ENCODE data around the gene MTF1. TPM values are rescaled to one million over a fixed set of nuclear protein-coding genes. Genes with fewer than 3 reads are reported as not detected.
A peak's percentile ranks its signal among the peaks of the same experiment; 100 is the strongest.
"Not testable (repeated sequence)": the region's sequence is repeated elsewhere in the genome, so short reads cannot be mapped to it uniquely, and the experiment has no call there.

Gene MTF1
- total RNA-seq = 1.3 and 2.0 TPM in 2 replicates

DNA sequence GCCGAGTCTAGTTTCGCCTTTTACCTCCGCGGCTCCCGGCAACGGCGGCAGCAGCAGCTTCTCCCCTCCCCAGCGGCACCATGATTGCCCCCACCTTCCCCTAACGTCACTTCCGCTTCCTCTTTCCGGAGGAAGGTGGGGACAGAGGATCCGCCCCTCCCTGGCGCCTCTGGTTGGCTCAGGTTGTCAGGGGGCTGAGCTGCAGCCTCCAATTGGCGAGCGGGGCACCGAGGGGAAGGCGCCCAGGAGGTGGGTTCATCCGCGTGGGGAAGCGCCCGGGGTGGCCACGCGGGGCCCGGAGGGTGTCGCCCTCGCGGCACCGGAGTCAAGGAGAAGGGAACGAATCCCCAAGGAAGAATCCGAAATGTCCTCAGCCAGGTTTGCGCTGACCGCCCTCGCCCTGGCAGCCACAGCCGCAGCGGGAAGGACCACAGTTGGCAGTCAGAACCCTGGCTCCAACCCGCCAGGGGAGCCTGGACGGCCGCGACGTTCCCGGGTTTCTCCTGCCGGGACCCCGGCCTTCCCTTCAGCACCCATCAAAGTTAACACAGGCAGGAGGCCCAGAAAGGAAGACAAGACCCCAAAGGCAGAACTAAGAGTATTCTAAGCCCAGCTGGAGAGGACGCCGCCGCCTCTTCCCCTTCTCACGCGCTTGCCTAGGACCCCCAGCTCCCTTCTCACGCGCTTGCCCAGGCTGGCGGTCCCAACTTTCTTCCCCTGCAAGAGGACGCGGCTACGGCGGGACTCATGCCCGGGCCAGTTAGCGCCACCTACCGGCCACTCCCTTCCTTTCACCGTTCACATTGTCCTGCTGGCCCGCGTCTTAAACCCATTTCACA lies at the start of gene MTF1:
Gene MTF1 (minus strand): TSS at position 86 of the 839 bp plus-strand sequence. CDS start 1,934 bp downstream, outside the sequence.
- DNase-seq (ENCODE audit: low read depth in 2 of 2) = peak; percentile 98

DNA sequence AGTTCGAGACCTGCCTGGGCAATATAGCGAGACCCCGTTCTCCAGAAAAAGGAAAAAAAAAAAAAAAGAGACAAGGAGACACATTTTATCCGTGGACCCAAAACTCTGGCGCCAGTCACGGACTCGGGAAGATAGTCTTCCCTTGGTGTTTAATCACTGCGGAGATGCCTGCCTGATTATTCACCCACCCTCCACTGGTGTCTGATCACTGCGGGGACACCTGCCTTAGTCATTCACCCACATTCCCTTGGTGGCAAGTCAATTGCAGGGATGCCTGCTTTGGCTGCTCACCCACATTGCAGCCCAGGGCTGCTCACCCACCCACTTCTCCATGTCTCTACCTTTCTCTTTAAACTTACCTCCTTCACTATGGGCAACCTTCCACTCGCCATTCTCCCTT lies 49.1 kb upstream of the MTF1 start:
- not testable (repeated sequence) for DNase-seq (ENCODE audit: low read depth in 2 of 2)

DNA sequence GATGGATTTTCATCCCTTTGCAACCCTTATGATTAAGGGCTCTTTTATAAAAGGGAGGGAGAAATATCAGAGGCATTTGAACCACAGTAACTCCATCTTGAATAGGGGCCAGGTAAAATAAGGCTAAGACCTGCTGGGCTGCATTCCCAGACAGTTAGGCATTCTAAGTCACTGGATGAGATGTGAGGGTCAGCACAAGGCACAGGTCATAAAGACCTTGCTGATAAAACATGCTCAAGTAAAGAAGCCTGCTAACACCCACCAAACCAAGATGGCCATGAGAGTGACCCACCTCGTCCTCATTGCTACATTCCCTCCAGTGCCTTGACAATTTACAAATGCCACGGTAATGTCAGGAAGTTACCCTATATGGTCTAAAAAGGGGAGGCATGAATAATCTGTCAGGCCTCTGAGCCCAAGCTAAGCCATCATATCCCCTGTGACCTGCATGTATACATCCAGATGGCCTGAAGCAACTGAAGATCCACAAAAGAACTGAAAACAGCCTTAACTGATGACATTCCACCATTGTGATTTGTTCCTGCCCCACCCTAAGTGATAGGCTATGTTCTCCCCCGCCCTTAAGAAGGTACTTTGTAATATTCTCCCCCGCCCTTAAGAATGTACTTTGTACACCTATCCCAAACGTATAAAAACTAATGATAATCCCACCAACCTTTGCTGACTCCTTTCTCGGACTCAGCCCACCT lies 48.2 kb upstream of the MTF1 start:
- not testable (repeated sequence) for DNase-seq (ENCODE audit: low read depth in 2 of 2)

DNA sequence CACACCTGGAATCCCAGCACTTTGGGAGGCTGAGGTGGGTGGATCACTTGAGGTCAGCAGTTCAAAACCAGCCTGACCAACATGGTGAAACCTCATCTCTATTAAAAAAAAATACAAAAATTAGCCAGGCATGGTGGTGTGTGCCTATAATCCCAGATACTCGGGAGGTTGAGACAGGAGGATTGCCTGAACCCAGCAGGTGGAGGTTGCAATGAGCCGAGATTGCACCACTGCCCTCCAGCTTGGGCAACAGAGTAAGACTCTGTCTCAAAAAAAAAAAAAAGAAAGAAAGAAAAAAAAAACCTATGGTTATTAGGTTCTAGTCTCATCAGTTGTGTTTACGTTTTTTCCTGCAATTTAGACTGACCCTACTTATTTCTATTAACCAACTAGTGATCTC lies 47.2 kb upstream of the MTF1 start:
- not testable (repeated sequence) for DNase-seq (ENCODE audit: low read depth in 2 of 2)

DNA sequence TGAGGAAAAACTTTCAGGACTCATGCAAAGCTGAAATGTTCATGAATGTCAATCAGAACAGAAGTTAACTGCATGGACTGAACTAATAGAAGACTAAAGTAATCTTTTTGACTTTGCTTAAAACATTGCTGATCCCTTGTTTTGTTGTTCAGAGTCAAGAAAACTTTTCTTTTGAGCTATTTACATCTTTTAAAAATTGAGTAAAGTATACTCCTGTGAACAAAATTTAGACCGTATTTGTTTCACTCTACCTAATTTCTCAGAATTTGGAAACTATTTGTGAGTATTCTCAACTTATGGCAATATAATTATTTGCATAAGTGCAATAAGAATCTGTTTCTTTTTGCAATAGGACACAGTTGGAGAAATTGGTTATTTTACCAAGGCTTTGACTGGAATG lies 46.3 kb upstream of the MTF1 start:
- no peak for DNase-seq (ENCODE audit: low read depth in 2 of 2)

DNA sequence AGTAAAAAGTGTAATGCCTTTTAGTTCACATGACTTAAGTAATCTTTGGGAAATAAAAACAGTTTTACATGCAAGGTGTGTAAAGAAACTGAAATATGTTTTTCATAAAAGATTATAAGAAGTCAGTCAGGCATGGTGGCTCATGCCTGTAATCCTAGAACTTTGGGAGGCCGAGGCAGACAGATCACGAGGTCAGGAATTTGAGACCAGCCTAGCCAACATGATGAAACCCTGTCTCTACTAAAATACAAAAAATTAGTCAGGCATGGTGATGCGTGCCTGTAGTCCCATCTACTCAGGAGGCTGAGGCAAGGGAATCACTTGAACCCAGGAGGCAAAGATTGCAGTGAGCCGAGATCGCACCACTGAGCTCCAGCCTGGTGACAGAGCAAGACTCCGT lies 44.5 kb upstream of the MTF1 start:
- DNase-seq (ENCODE audit: low read depth in 2 of 2) = not testable (repeated sequence)

DNA sequence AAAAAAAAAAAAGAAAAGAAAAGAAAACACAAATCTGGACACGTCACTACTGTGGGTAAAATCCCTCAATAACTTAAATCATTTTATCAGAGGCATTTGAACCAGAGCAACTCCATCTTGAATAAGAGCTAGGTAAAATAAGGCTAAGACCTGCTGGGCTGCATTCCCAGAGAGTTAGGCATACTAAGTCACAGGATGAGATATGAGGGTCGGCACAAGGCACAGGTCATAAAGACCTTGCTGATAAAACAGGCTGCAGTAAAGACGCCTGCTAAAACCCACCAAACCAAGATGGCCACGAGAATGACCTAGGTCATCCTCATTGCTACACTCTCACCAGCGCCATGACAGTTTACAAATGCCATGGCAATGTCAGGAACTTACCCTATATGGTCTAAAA lies 43.6 kb upstream of the MTF1 start:
- DNase-seq (ENCODE audit: low read depth in 2 of 2) = no peak

DNA sequence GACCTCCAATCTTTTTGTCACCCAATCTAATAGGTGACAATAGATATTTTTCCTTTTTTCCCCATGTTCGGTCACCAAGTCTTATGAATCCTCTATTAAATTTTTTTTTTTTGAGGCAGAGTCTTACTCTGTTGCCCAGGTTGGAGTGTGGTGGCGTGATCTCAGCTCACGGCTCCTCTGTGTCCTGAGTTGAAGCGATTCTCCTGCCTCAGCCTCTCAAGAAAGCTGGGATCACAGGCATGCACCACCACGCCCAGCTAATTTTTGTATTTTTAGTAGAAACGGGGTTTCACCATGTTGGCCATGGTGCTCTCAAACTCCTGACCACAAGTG lies 42.5 kb upstream of the MTF1 start:
- no peak for DNase-seq (ENCODE audit: low read depth in 2 of 2)

DNA sequence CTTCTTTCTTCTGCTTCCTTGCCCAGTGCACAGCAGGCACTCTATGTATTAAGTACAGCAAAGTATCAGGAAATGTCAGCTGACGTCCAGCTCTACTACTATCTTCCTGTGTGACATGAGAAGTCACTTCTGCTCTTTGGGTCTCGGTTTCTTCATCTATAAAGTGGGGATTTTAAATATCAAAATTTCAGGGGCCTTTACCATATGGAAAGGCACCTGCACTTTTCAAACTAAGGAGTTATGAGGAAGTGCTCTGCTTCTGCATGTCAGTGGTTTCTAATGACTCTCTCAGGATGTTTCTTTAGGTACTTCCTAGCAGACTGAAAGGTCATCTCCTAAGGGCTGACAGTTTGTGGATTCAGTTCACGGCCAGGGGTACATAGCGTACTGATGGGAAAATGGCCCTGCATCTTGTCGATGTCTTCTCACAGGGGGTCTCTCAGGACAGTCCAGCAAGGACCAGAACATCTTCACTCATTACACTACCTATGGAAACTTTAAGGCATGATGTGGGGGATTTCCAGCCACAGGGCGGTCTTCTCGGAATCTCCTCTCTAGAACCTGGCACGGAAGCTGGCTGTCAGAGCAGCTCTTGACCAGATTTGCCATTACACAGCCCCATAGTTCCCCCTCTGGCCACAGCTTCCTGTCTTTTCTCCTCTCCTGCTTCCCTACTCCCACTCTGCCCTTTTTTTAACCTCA lies 42.0 kb upstream of the MTF1 start:
- no peak for DNase-seq (ENCODE audit: low read depth in 2 of 2)

DNA sequence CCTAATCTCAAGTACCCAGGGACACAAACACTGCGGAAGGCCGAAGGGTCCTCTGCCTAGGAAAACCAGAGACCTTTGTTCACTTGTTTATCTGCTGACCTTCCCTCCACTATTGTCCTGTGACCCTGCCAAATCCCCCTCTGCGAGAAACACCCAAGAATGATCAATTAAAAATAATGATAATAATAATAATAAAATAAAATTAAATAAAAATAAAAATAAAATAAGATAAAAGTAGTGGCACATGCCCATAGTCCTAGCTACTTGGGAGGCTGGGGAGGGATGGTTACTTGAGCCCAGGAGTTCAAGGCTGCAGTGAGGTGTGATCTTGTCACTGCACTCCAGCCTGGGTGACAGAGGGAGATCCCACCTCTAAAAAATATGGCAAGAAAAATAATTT lies 38.2 kb upstream of the MTF1 start:
- DNase-seq (ENCODE audit: low read depth in 2 of 2) = not testable (repeated sequence)

DNA sequence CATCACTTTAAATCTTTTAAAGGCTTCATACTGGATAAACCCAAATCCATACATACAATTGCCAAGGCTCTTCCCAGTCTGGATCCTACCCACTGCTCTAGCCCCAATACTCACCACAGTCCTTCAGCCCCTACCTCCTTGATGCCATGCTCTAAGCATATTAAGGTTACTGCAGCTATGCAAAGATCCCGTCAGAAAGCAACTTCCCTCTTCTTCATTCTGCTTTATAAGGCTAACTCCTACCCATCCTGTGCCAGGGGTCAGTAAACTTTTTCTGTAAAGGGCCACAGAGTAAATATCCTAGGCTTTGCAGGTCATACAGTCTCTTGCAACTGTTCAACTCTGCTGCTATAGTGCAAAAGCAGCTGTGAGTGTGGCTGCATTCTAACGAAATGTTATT lies 34.3 kb upstream of the MTF1 start:
- no peak for DNase-seq (ENCODE audit: low read depth in 2 of 2)

DNA sequence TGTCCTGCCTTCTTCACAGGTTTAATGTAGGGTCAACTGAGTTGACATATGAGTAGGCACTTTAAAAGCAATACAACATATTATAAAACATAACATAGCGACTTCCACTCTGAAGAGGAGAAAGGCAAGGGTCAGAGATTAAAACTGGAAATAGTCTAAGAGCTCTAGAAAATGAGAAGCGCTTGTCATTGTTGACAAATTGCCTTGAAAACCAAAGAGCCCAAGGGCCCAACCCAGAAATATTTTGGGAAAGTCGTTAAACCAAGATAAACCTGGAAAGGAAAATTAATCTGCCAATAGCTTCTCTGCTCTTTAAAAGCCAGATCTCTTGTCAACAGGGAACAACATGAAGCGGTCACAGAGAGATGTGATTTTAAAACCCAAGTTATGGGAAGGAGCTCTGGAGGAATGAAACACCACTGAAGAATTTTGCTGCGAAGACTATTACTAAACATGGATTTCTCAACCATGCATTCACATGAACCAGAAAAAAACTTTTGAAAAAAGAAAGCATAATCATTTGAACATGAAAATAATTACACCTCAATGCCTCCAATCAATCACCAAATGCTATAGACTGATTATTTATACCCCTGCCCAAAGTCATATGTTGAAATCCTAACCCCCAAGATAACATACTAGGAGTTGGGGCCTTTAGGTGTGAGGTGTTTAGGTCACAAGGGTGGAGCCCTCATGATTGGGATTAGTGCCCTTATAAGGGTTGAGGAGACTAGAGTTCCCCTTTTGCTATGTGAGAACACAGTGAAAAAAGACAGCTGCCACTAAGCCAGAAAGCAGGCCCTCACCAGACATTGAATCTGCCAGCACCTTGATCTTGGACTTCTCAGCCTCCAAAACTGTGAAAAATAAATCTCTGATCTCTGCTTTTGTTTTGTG lies 33.0 kb upstream of the MTF1 start:
- DNase-seq (ENCODE audit: low read depth in 2 of 2) = no peak

DNA sequence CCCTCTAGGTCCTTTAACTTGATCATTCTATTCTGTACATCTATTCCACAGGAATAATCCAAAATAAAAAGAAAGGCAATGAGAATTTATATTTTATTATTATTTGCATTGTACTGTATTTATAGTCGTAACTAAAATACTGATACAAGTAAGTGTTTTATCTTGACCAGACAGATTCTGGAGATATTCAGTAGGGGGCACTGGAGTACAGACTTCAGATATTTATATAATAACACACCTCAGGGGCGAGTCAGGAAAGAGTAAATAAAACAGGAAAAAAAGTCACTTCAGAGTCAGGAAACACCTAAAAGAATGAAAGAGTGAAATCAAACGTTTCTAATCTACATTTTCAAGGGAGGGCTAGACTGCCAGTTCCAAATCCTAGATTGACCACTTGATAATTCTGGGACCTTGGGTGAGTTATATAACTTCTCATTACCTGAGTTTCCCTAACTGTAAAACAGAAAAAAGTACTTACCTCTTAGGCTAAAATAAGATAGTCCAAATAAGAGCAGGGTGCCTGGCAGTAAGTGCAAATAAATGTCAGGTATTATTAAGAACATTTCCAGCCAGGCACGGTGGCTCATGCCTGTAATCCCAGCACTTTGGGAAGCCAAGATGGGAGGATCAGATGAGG lies 31.1 kb upstream of the MTF1 start:
- peak; percentile 63 to 74 for DNase-seq (ENCODE audit: low read depth in 2 of 2)

DNA sequence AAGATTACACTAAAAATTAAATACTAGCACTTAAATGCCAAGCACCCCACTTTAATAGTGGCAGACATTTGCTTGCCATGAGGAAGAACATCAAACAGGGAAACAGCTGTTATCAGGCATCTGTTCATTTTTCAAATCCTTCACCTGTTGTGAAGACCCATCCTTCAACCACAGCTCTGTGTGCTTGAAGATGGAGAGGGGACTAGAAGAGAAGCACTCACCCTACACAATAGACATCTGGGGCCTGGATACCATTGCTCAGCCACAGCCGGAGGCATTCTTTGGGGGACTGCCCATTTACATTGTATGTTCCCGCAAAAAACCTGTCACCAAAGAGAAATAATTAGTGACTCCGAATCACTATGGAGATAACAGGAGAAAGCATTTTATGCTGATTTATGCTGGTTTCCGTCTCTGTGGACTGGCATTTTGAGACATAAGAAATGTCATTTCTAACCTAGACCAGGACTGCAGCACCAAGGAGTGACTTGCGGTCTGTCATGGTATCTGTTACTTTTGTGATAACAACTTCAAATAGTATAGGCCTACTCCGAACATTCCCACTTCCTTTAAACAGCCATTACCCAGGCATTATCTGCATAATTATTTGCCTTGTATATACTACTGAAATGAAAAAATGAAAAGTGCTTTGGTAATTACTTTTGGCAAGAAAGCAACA lies 28.8 kb upstream of the MTF1 start:
- no peak for DNase-seq (ENCODE audit: low read depth in 2 of 2)

DNA sequence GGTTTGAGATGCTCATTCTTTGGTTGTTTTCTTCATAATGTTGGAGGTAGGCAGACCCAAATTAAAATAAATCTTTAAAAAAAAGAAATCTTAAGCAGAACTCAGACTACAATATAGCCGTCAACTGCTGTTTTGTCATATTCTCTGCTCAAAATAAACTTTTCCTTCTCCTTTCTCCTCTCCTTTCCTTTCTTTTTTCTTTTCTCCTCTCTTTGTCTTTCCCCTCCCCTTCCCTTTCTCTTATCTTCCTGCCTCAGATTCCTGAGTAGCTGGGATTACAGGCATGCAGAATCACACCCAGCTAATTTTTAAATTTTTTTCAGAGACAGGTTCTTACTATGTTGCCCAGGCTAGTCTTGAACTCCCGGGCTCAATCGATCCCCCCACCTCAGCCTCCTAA lies 24.8 kb upstream of the MTF1 start:
- no peak for DNase-seq (ENCODE audit: low read depth in 2 of 2)

DNA sequence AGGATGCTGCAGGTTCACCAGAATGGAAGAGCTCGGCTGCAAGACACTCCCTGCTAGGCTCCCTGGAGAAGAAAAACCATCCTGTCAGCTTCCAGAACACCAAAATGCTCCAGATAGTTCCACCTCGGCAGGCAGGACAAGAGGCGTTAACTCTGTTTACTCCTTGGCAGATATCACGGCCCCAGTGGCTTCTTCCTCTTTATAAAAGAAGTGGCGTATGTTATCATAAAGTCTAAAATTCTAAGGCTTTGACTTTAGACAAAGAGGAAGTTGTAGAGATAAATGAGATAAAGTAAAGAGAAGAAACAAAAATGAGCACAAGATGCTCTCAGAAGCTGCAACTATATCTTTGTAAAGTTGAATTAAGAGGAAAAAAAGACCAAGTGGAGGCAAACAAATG lies 24.3 kb upstream of the MTF1 start:
- DNase-seq (ENCODE audit: low read depth in 2 of 2) = no peak

DNA sequence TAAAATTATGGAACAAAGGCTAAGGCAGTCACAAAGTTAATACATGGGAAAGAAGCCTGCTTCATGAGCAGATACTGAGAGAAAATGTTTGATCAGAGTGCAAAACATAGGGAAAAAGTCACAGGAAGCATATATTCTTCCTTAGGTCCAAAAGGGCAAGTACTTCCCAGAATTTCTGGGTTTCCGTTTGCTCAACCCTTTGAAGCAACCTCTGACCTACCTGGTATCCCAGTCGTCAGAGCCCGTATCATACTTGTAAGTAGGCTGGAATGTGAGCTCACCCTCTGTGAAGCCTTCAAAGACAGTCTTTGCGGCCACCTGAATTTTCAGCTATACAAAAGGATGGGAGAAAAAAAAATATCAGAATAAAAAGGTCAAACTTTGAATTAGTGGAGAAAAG lies 20.5 kb upstream of the MTF1 start:
- no peak for DNase-seq (ENCODE audit: low read depth in 2 of 2)

DNA sequence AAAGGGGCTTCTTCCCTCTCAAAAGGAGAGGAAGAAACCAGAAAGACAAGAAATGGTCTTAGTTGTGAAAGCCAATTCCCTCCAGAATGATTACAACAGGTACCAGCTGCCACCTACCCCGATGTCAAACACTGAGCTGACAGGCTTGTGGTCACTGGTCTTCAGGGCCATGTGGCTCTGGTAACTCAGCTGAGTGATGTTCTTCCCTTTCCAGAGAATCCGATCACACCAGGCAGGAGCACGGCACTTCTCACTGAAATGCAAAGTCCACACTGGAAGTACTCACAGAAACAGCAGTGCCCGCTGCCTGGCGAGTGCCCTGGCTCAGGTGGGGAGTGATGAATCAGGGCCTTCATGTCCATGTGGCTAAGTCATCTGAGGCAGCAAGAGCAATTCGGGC lies 18.7 kb upstream of the MTF1 start:
- no peak for DNase-seq (ENCODE audit: low read depth in 2 of 2)

DNA sequence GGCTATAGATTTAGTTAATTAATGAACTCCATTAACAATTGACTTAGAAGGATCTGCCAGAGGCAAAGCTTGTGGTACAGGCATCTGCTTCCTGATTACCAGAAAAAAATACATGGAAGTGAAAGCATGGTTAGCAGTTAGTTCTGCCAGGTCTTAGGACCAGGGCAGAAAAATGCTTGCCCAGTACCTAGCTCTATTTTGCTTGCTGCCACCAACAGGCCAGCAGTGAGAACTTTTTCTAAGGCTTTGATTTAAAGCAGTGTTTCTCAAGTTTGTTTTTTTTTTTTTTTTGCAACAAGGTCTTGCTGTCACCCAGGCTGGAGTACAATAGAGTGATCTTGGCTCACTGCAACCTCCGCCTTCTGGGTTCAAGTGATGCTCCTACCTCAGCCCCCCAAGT lies 16.4 kb upstream of the MTF1 start:
- DNase-seq (ENCODE audit: low read depth in 2 of 2) = peak; percentile 19 to 48

DNA sequence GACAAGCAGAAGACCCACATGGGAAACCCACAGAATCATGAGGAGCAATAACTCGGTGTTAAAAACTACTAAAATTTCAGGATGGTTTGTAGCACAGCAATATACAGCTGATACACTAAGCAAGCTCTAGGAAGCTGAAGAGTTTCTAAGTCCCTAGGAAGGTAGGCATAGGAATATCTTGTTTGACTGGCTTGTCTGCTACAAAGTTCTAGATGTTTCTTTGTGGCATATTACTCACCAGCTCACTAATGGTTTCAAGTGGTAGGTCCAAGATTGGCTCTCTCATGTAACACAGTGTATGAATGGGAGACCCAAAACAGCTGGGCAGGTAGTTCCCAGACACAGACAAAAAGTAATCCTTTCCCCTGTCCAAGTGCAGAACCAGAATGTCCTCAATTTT lies 13.3 kb upstream of the MTF1 start:
- no peak for DNase-seq (ENCODE audit: low read depth in 2 of 2)
